Neural progenitor cell (in vitro differentiated cells): Measurements from ENCODE around the gene INTS6. TPM values are rescaled to one million over a fixed set of nuclear protein-coding genes. Genes with fewer than 3 reads are reported as not detected.

Experiments
- DNase-seq: peaks from one replicate; pipeline ENCODE4 v3.0.0-alpha.2; 2016; ENCODE audit warnings: low spot score
- H2AFZ ChIP-seq: fragments of 200-600 bp; sonication (generic); replicated peaks from 2 replicates; pipeline ENCODE4 v1.6.1; 2016; ENCODE audit warnings: antibody characterized with exemption
- H3F3A ChIP-seq: fragments of 200-600 bp; sonication (generic); 2 replicates; pipeline ENCODE4 v1.6.1; 2016; ENCODE audit warnings: antibody characterized with exemption, low read depth
- H3K27ac ChIP-seq: fragments of 200-600 bp; sonication (generic); 2 replicates; pipeline ENCODE4 v1.5.1; 2016; ENCODE audit warnings: mild to moderate bottlenecking
- H3K27me3 ChIP-seq: fragments of 200-600 bp; sonication (generic); 2 replicates; pipeline ENCODE4 v1.6.1; 2016; ENCODE audit warnings: mild to moderate bottlenecking, moderate library complexity
- H3K36me3 ChIP-seq: fragments of 200-600 bp; sonication (generic); 2 replicates; pipeline ENCODE4 v1.5.1; 2016
- H3K4me1 ChIP-seq: fragments of 200-600 bp; sonication (generic); 2 replicates; pipeline ENCODE4 v1.6.1; 2016; ENCODE audit warnings: mixed run types
- H3K4me2 ChIP-seq: fragments of 200-600 bp; sonication (generic); 2 replicates; pipeline ENCODE4 v1.6.1; 2016
- H3K4me3 ChIP-seq: fragments of 200-600 bp; sonication (generic); 2 replicates; pipeline ENCODE4 v1.5.1; 2016
- H3K79me2 ChIP-seq: fragments of 200-600 bp; sonication (generic); 2 replicates; pipeline ENCODE4 v1.6.1; 2016; ENCODE audit warnings: low read depth
- H3K9ac ChIP-seq: fragments of 200-600 bp; sonication (generic); 2 replicates; pipeline ENCODE4 v1.6.1; 2016
- H3K9me3 ChIP-seq: fragments of 200-600 bp; sonication (generic); 2 replicates; pipeline ENCODE4 v1.5.1; 2016; ENCODE audit warnings: low read depth
- H4K20me1 ChIP-seq: fragments of 200-600 bp; sonication (generic); 2 replicates; pipeline ENCODE4 v1.6.1; 2016; ENCODE audit warnings: low read depth
- H3K27ac Mint-ChIP-seq: 3 replicates; pipeline ENCODE4 v1.8.0; 2021; ENCODE audit warnings: mixed read lengths
- H3K27me3 Mint-ChIP-seq: 2 replicates; pipeline ENCODE4 v1.8.0; 2022; ENCODE audit warnings: low read depth, mild to moderate bottlenecking, inconsistent platforms, moderate library complexity, mixed read lengths; ENCODE audit not compliant: insufficient read depth
- H3K36me3 Mint-ChIP-seq: 3 replicates; pipeline ENCODE4 v1.8.0; 2021; ENCODE audit warnings: mixed read lengths
- H3K4me1 Mint-ChIP-seq: 3 replicates; pipeline ENCODE4 v1.8.0; 2021; ENCODE audit warnings: mixed read lengths
- H3K4me3 Mint-ChIP-seq: 3 replicates; pipeline ENCODE4 v1.8.0; 2021; ENCODE audit warnings: mild to moderate bottlenecking, moderate library complexity, mixed read lengths
- H3K9me3 Mint-ChIP-seq: 3 replicates; pipeline ENCODE4 v1.8.0; 2020; ENCODE audit warnings: mixed read lengths
- EZH2 ChIP-seq: fragments of 200-600 bp; sonication (generic); IDR thresholded peaks from 2 replicates; pipeline ENCODE4 v1.6.1; 2017; ENCODE audit warnings: antibody characterized with exemption, mild to moderate bottlenecking, moderate library complexity
- EZH2phosphoT487 ChIP-seq: fragments of 200-600 bp; sonication (generic); IDR thresholded peaks from 2 replicates; pipeline ENCODE4 v1.6.1; 2017; ENCODE audit warnings: antibody characterized with exemption
- total RNA-seq: library from RNA; depleted of rRNA; stranded (reverse); fragments of >200 nt; gene quantifications from 2 replicates; pipeline ENCODE4 v1.2.3, GENCODE V29; 2015; ENCODE audit warnings: low replicate concordance
- TF ChIP-seq, protein P1 (sequence below): fragments of 200-600 bp; sonication (generic); IDR thresholded peaks from 2 replicates; pipeline ENCODE4 v1.5.1; 2017; ENCODE audit warnings: antibody characterized with exemption, mild to moderate bottlenecking

The INTS6 gene
- total RNA-seq, 1 donor from 2014 or later = 84.0 TPM

DNA sequence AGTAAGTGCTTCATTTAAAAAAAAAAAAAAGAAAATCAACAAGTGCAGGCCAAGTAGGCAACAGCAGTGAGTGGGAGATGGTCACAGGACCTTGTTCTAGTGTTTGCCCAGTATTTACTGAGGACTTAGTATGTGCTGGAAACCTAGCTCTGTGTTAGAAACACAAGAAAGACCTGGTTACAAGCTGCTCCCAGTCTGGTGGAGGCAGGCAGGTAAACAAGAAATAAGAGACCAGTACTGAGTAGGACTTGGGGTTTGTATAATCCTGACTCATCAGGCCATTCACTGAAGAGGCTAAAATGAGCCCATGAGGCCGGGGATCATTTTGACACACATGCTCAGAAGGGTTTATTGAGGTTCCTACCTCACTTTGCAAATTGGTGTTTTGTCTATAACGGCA, 134.8 kb downstream of the INTS6 start:
- H3K4me1 Mint-ChIP-seq = peaks cover 14% of the 10 kb centered on the region

DNA sequence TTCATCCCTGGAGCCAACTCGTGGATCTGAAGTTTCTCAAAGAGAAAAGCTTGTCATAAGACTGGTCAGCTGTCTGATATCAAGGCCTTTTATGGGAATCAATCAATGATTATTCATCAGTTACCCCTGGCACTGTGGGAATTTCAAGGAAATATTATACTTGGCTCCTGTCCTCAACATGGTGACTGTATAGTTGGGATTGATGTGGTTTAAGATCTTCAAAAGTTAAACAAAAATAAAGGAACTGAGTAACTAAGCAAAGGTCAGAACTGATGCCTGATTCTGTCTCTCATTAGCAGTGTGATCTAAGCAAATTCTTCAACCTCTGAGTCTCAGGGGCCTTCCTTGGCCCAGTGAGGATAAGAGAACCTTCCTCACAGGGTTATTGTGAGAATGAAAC, 135.6 kb downstream of the INTS6 start:
- Histone ChIP-seq H3K9me3 (no peaks in the 10 kb centered on the region), H3K4me1 (peaks cover 32% of the 10 kb centered on the region), H3K36me3 (no peaks in the 10 kb centered on the region), H3K27me3 (no peaks in the 10 kb centered on the region), H3K4me2 (no peak overlapping the region), H4K20me1 (no peaks in the 10 kb centered on the region), H3K79me2 (no peaks in the 10 kb centered on the region), H3K9ac (no peak overlapping the region), H3K4me3 (no peak overlapping the region), H3K27ac (no peak overlapping the region), H2AFZ (no peak overlapping the region), H3F3A (peaks cover 28% of the 10 kb centered on the region)
- Mint-ChIP-seq H3K4me3 (no peak overlapping the region), H3K9me3 (no peaks in the 10 kb centered on the region), H3K27ac (no peak overlapping the region), H3K36me3 (peaks cover 2% of the 10 kb centered on the region), H3K4me1 (peaks cover 14% of the 10 kb centered on the region), H3K27me3 (no peaks in the 10 kb centered on the region)
- DNase-seq = no peak
- TF ChIP-seq EZH2 (no peak), EZH2phosphoT487 (no peak)
- TF ChIP-seq, protein P1, sequence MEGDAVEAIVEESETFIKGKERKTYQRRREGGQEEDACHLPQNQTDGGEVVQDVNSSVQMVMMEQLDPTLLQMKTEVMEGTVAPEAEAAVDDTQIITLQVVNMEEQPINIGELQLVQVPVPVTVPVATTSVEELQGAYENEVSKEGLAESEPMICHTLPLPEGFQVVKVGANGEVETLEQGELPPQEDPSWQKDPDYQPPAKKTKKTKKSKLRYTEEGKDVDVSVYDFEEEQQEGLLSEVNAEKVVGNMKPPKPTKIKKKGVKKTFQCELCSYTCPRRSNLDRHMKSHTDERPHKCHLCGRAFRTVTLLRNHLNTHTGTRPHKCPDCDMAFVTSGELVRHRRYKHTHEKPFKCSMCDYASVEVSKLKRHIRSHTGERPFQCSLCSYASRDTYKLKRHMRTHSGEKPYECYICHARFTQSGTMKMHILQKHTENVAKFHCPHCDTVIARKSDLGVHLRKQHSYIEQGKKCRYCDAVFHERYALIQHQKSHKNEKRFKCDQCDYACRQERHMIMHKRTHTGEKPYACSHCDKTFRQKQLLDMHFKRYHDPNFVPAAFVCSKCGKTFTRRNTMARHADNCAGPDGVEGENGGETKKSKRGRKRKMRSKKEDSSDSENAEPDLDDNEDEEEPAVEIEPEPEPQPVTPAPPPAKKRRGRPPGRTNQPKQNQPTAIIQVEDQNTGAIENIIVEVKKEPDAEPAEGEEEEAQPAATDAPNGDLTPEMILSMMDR = no peak

More for the DNA sequence above, 134.8 kb downstream of the INTS6 start:
- peaks cover 21% of the 10 kb centered on the region for H3F3A ChIP-seq
- no peak overlapping the region for H3K9ac ChIP-seq
- no peaks in the 10 kb centered on the region for H3K27me3 ChIP-seq
- no peak overlapping the region for H3K4me2 ChIP-seq
- H3K9me3 Mint-ChIP-seq = no peaks in the 10 kb centered on the region
- peaks cover 2% of the 10 kb centered on the region for H3K36me3 Mint-ChIP-seq
- no peaks in the 10 kb centered on the region for H3K79me2 ChIP-seq
- H3K27ac ChIP-seq = no peak overlapping the region
- no peak overlapping the region for H2AFZ ChIP-seq
- no peaks in the 10 kb centered on the region for H4K20me1 ChIP-seq
- H3K4me1 ChIP-seq = peaks cover 24% of the 10 kb centered on the region
- H3K27ac Mint-ChIP-seq = no peak overlapping the region
- H3K27me3 Mint-ChIP-seq = no peaks in the 10 kb centered on the region
- no peak overlapping the region for H3K4me3 Mint-ChIP-seq
- DNase-seq = no peak
- TF ChIP-seq, protein P1 = no peak
- TF ChIP-seq EZH2 = no peak
- no peak for TF ChIP-seq EZH2phosphoT487
- no peak overlapping the region for H3K4me3 ChIP-seq
- H3K9me3 ChIP-seq = no peaks in the 10 kb centered on the region
- H3K36me3 ChIP-seq = no peaks in the 10 kb centered on the region

DNA sequence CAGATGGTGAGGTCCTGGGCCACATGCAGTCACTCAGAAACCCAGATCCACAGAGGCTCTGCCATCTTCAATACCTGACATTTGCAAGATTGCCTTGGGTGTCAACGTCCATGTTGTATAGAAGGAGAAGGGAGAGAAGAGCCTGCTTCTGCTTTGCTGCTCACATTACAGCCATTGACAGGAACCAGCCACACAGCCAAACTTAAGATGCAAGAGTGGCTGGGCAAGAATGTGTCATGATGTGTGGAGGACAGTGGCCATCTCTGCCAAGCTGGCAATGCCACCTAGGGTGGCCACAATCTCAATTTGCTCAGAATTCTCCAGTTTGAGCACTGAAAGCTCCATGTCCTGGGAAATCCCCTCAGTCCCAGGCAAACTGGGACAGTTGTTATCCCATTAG, 139.2 kb downstream of the INTS6 start:
- no peak overlapping the region for H2AFZ ChIP-seq
- Mint-ChIP-seq H3K4me1 (peaks cover 30% of the 10 kb centered on the region), H3K9me3 (no peaks in the 10 kb centered on the region), H3K4me3 (no peak overlapping the region), H3K27ac (no peak overlapping the region), H3K36me3 (peaks cover 2% of the 10 kb centered on the region), H3K27me3 (no peaks in the 10 kb centered on the region)
- no peak overlapping the region for H3K27ac ChIP-seq
- no peaks in the 10 kb centered on the region for H3K9me3 ChIP-seq
- H3K79me2 ChIP-seq = no peaks in the 10 kb centered on the region
- H3K4me1 ChIP-seq = peaks cover 65% of the 10 kb centered on the region
- no peak overlapping the region for H3K4me2 ChIP-seq
- H3K9ac ChIP-seq = no peak overlapping the region
- no peaks in the 10 kb centered on the region for H3K27me3 ChIP-seq
- TF ChIP-seq EZH2 (no peak), EZH2phosphoT487 (no peak)
- TF ChIP-seq, protein P1 = no peak
- H3K4me3 ChIP-seq = no peak overlapping the region
- DNase-seq = no peak
- no peaks in the 10 kb centered on the region for H3K36me3 ChIP-seq
- no peaks in the 10 kb centered on the region for H4K20me1 ChIP-seq
- peaks cover 65% of the 10 kb centered on the region for H3F3A ChIP-seq
